GM23248 (cell line): ENCODE results near the gene RYR3.

Experiments
- EZH2 ChIP-seq: fragments of 200-600 bp; sonication (generic); IDR thresholded peaks from 2 replicates; pipeline ENCODE4 v1.6.1; 2018; ENCODE audit warnings: antibody characterized with exemption, mild to moderate bottlenecking; ENCODE audit not compliant: insufficient read depth, poor library complexity, severe bottlenecking
- EZH2phosphoT487 ChIP-seq: fragments of 200-600 bp; sonication (generic); IDR thresholded peaks from 2 replicates; pipeline ENCODE4 v1.6.1; 2018; ENCODE audit warnings: antibody characterized with exemption, moderate library complexity, mild to moderate bottlenecking, low read depth; ENCODE audit not compliant: insufficient read depth

GRCh38 chr15:33377204-33377603 is 66.4 kb downstream of the RYR3 start:
- no peak for TF ChIP-seq EZH2
- no peak for TF ChIP-seq EZH2phosphoT487
